NCI-H748 (cell line): Measurements from ENCODE around the gene ZSCAN18.
A peak's percentile ranks its signal among the peaks of the same experiment; 100 is the strongest.
"Not testable (repeated sequence)": the region's sequence is repeated elsewhere in the genome, so short reads cannot be mapped to it uniquely, and the experiment has no call there.

Experiments used
- DNase-seq: peaks from one replicate; lab custom pipeline; 2025; ENCODE audit not compliant: unreplicated experiment; lab: John Stamatoyannopoulos, UW

Gene ZSCAN18, protein sequence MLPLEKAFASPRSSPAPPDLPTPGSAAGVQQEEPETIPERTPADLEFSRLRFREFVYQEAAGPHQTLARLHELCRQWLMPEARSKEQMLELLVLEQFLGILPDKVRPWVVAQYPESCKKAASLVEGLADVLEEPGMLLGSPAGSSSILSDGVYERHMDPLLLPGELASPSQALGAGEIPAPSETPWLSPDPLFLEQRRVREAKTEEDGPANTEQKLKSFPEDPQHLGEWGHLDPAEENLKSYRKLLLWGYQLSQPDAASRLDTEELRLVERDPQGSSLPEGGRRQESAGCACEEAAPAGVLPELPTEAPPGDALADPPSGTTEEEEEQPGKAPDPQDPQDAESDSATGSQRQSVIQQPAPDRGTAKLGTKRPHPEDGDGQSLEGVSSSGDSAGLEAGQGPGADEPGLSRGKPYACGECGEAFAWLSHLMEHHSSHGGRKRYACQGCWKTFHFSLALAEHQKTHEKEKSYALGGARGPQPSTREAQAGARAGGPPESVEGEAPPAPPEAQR

DNA sequence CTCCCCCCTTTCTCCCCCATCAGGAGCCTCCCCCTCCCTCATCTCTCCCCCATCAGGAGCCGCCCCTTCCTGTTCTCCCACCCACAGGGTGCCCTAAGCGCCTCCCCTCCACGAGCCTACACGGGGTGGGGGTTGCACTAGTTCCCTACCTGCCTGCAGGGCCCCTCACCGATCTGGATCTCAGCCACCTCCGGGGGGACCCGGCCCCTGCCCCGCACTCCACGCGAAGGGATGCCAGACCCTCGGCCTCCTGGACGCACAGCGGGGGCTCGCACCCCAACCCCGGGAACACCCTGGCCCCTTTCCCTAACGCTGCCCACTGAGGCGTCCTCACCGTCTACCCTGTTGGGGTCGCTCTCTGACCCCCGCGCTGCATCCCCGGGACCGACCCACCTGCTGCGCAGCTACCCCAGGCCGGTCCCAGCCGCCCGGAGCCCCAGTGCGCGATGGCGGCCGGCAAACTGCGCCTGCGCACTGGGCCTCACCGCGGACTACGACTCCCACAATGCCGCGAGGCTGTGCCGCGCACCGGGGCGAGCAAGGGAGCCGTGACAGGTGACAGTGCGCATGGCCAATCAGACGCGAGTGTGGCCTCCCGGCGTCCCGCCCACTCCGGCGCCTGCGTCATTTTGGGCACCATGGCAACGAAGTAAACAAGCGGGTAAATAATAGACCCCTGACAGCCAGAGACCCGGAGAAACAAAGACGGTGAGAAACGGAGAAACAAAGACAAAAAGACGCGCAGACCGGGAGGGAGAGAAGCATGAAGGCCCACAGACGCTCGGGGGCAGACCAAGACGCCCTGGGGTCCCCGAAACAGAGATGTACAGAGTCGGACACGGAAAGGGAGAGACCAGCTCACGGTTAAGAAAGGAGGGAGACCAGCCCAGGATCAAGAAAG lies at the start of gene ZSCAN18:
Gene ZSCAN18, minus strand, starts transcription at position 451 of the 901 bp plus-strand sequence. CDS start 7,964 bp downstream, outside the sequence.
- peak; percentile 100 for DNase-seq

DNA sequence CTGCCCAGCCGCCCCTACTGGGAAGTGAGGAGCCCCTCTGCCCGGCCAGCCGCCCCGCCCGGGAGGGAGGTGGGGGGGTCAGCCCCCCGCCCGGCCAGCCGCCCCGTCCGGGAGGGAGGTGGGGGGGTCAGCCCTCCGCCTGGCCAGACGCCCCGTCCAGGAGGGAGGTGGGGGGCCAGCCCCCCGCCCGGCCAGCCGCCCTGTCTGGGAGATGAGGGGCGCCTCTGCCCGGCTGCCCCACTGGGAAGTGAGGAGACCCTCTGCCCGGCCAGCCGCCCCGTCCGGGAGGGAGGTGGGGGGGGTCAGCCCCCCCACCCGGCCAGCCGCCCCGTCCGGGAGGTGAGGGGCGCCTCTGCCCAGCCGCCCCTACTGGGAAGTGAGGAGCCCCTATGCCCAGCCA lies 49.4 kb upstream of the ZSCAN18 start:
- DNase-seq = not testable (repeated sequence)

DNA sequence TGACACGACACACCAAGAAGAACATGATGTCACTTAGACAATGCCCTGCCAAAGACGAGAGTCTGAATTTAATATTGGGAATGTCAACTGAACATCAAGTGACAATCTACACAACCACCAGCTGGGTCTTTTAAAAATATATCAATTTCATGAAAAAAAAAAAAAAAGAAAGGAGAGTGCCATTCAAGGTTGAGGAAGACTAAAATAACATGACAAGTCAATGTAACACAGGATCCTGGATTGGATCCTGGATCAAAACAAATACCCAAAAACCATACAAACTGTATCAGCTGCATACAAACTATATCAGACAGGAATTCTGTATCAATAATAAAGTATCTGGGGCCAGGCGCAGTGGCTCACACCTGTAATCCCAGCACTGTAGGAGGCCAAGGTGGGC lies 47.8 kb upstream of the ZSCAN18 start:
- DNase-seq = no peak

DNA sequence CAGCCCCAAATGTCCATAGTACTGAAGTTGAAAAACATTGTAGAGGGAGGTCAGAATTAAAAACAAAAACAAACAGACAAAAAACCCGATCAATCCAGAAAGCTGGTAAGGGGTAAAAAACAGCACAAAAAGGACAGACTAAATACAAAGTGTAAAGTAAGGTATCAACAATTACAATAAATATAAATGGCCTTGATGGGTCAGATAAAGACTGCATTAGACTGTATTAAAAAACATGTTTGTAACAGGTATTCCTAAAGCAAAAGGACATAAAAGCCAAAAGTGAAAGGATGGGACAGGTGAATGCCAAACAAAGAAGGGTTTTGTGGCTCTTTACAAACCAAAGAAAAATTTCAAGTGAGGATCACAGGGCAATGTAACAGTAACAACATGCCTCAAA lies 36.2 kb upstream of the ZSCAN18 start:
- no peak for DNase-seq

DNA sequence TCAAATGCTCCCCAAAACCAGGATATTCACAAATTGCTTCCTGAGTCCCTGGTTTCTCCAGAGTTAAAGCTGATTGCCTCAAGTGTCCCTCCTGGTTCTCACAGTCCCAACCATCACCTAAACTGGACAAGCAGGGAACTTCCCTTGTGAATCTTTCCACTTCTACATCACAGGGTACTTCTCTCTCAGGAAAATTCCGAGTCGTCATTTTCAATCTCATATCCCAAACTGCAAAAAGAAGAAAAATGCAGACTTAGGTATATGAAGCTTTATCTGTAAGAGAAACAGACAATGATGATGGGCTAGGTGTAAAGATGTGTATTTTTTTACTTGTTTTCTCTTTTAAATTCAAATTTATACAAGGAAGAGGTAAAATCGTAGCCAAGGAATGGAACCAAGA lies 31.3 kb upstream of the ZSCAN18 start:
- DNase-seq = no peak

DNA sequence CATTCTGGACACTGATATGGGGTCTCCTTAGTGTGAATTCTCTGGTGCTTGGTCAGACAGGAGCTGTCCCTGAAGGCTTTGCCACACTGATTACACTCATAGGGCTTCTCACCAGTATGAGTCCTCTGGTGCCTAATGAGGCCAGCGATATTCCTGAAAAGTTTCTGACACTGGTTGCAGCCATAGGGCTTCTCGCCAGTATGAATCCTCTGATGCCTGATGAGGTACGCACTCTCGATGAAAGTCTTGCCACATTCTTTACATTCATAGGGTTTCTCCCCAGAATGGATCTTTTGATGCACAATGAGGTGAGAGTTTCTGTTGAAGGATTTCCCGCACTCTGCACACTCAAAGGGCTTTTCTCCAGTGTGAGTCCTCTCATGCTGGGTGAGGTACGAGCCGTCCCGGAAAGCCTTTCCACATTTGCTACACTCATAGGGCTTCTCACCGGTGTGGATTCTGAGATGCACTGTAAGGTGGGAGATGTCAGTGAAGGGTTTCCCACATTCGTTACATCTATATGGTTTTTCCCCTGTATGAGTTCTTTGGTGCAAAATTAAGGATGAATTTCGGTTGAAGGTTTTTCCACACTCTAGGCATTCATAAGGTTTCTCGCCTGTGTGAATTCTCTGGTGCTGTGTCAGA lies 30.1 kb upstream of the ZSCAN18 start:
- DNase-seq = peak; percentile 37

DNA sequence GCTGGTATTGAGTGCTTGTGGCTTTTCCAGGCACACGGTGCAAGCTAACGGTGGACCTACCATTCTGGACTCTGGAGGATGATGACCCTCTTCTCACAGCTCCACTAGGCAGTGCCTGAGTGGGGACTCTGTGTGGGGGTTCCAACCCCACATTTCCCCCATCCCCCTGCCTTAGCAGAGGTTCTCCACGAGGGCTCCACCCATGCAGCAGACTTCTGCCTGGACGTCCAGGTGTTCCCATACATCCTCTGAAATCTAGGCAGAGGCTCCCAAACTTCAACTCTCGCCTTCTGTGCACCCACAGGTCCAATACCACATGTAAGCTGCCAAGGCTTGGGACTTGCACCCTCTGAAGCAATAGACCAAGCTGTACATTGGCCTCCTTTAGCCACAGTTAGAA lies 25.3 kb upstream of the ZSCAN18 start:
- no peak for DNase-seq

DNA sequence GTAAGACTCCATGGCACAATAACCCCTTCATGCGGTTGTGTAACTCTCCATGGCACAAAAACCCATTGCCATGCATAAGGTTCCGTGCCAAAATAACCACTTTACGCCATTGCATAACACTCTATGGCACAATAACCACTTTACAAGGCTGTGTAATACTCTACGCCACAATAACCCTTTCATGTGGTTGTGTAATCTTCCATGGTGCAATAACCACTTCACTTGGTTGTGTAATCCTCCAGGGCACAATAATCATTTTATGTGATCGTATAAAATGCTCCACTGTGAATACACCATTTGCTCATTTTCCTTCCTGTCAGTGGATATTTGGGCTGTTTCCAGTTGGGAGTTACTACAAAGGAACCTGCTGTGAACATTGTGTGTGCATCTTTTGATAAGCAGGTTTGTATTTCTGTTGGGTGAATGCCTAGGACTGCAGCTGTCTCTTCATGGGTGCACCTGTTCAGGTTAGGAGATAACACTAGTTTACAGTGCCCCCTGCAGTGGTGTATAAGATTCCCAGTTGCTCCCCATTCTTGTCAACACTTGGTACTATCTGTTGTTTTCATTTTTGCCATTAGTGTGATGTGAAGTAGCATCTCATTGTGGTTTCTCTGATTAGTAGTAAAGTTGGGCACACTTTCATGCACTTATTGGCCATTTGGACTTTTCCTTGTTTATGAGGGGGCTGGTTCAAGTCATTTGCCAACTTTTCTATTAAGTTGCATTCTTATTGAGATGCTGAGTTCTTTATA lies 21.1 kb upstream of the ZSCAN18 start:
- DNase-seq = no peak

DNA sequence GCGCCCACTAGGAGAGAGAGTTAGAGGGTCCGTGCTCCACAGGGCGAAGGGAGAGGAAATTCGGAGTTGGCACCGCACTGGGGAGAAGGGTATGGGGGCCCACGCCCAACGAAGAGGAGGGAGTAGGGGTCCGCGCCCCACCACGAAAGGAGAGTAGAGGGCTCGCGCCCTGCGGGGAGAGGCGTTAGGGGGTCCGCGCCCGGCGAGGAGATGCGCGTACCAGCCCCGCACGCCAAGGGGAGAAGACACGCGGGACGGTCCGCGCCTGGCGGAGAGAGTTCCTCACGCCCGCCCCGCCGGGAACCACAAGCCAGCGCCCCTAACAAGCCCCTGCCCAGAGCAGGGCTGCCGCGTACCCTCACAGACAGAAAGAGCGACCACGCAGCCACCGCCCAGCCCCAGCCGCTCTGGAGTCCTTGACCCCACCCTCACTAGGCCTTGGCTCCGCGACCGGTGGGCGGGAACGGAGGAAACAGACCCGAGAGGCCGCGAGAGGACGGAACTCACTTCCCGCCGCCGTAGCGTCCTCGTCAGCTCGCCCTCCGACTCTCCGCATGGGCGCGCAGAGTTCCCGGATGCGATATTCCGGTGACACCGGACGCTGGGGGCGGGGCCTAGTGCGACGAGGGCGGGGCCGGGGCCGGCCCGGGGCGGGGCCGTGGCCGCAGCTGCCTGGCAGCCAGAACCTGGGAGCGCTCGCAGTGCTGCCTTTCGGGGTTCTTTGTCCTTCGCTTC lies 20.0 kb upstream of the ZSCAN18 start:
- DNase-seq = no peak

DNA sequence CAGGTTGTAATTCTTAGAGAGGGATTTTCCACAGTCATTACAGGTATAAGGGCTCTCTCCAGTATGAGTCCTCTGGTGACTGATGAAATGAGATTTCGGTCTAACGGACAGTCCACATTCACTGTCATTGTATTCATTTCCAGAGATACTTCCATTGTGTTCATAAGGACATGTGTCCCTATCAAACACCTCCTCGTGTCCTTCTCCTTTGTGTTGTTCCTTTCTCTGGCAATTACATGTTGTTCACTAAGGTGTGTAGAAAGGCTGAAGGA lies 10.5 kb upstream of the ZSCAN18 start:
- DNase-seq = no peak

DNA sequence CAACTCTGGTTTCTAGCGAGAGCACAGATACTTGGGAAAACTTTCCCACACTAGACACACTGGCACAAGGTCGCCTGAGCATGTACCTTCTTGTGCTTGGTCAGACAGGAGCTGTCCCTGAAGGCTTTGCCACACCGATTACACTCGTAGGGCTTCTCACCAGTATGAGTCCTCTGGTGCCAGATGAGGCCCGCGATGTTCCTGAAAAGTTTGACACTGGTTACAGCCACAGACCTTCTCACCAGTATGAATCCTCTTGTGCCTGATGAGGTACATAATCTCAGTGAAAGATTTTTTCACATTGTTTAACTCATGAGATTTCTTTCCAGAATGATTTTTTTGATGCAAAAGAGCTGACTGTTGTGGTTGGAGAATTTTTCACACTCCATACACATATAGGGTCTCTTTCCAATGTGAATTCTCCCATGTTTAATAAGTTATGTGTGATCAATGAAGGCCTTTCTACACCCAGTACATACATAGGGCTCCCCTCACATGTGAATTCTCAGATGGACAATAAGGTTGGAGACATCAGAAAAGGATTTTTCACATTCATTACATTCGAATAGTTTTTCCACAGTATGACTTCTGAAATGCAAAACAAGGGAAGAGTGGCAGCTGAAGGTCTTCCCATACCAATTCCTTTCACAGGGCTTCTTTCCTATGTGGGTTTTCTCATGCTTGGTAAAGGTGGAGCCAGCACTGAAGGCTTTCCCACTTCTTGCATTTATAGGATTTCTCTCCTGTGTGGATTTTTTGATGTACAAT lies 9.9 kb upstream of the ZSCAN18 start:
- DNase-seq = peak; percentile 19

DNA sequence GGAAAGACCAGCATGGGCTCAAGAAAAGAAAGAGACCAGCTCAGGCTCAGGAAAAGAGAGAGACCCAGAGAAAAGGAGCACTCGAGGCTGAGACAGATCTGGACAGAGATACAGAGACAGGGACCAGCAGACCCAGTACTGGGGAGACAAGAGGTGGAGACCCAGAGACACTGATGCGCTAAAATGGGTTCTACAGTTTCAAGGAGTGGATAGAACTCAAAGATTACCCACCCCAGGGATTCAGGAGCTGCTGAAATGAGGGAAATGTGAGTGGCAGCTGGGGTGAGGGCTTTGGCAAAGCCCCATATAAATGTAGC lies 609 bp upstream of the ZSCAN18 start:
- DNase-seq = peak; percentile 49

DNA sequence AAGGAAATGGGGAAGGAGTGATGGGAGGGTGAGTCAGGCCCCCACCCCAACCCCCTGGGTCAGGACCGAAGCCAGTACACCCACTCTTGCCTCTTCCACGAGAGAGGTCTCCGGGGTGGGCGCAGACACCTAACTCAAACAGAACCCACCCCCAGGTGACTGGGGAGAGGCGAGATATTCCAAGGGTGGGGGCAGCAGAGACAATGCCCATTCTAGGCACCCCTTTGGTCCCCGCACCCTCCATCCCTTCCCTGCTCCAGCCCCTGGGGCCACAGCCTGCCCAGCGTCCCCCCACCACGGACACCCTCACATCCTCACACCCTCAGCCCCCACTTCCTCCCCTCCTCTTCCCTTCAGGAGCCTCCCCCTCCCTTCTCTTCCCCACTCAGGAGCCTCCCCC lies 682 bp downstream of the ZSCAN18 start:
- no peak for DNase-seq

DNA sequence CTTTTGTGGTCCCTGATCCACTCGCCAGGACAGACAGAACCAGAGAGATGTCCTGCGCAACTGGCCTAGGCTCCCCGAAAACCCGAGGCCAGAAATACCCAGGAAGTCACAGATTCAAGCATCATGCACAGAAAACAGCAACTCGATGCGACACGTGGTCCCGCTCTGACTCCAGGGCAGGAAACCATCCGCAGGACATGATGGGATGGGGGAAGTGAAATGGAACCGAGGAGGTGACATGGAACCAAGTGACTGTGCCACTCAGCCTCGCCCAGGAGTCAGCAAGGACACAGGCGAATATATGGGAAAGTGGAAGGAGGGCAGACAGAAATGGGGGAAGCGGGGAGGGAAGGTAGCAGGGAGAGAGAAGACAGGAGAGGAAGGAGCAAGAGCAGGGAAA lies 1.1 kb downstream of the ZSCAN18 start:
- DNase-seq = no peak

DNA sequence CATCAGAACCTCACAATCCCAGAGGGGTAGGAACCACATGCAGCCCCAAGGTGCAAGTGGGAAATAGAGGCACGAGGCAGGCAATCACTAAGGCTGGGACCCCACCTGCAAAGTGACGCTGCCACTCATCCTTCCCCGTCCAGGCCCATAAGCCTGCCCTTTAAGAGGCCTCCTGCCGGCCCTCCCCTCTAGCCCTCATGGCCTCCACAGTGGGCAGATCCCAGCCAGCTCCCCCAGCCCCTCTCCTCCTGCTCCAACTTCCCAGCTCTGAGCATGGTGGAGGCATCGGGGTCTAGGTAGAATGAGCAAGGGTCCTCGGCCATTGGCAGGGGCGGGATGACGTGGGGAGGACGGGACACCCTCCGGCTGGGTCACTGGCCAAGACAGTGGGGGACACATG lies 2.7 kb downstream of the ZSCAN18 start:
- DNase-seq = no peak

DNA sequence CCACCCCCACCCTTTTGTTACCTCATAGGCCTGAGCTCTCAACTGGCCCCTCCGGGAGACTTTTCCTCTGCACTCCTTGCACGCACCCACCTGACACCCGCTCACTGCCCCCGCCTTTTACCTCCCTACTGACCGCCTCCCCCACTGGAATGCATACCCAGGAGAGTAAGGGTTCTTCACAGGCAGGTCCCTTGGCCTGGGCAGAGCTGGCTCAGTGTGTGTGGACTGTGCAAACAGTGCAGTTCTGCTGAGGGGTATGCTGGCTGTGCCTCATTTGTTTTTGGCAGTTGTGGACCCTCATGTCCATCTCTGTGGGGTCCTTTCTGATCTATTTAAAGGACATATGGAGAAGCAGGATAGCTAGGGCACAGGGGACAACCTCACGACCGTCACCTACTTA lies 5.0 kb downstream of the ZSCAN18 start:
- DNase-seq = no peak

DNA sequence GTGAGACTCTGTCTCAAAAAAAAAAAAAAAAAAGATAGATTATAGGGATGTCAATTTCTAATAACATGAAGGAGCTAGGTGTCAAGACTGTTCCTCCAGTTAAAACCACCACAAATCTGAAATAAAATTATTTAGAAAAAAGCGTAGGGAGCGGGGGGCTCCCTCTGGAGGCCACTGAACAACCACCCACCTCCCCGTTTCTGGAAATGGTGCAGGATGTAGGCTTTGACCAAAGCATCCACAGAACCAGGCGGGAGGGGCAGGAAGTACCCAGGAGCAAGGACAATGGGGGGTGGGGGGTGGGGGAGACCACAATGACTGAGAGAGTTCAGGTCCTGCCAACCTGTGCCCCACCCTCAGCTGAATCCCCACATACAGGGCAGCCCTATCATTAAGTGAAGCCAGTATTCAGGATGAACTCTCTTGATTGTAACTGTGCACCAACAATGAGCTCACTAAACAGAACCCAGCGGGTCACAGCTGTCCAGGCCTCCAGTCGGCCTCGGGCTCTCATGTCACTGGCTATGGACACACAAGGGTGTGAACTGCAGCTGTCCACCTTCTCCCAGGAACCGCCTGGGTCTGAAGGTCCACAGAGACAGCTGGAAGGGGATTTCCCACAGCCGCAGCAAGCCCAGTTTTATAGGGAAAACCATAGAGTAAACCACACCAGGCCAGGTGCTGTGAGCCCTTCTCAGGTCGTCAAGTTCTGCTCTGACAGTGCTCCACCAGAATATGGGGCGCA lies 6.6 kb downstream of the ZSCAN18 start:
- DNase-seq = no peak

DNA sequence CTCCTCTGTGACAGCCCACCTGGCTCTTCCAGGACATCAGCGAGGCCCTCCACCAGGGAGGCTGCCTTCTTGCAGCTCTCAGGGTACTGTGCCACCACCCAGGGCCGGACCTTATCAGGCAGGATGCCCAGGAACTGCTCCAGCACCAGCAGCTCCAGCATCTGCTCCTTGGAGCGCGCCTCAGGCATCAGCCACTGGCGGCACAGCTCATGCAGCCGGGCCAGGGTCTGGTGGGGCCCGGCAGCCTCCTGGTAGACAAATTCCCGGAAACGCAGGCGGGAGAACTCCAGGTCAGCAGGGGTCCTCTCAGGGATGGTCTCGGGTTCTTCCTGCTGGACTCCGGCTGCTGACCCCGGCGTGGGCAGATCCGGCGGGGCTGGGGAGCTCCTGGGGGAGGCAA lies 8.2 kb downstream of the ZSCAN18 start:
- DNase-seq = no peak

DNA sequence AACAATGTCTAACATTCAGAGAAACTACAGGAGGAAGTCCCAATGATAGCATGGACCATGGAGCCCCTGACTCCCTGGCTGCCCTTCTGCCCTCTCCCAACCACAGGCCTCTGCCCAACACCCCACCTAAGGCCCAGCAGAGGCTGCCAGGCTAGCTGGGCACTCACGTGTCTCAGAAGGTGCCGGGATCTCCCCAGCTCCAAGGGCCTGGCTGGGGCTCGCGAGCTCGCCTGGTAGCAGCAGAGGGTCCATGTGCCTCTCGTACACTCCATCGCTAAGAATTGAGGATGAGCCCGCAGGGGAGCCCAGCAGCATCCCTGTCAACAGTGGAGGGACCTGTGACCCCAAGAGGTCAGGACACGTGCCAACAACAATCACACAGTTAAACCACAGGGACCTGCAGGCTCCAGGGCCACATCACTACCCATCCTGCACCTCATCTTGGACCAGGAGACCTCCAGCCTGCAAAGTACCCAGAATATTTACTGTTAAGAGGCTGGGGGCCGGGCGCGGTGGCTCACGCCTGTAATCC lies 9.4 kb downstream of the ZSCAN18 start:
- DNase-seq = no peak
